ENCODE measurements around the gene ITGB8.

The ITGB8 gene

DNA sequence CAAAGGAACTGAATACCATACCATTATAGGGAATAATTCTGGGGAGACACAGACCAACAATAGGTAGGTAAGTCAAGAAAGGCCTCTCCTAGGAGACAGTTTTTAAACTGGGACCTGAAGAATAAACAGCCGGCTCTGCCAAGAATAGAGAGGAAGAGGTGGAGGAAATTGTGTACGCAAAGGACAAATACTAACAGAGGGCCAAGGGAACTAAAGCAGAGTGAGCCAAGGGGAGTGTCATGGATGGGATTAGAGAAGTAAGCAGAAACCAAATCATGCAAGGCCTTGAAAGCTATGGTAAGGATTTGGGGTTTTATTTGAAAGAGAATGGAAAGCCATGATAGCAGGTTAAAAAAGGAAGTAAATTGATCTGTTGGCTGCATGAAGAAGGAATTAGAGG, 18.1 kb upstream of the ITGB8 start:
- Histone ChIP-seq H3K4me2 (no peak overlapping the region; the same call in 1 of the 2 replicates), H3K79me2 (ENCODE audit: insufficient read depth, low read depth) (no peaks in the 10 kb centered on the region), H3K4me3 (IDR thresholded peaks at IDR 0.05; ENCODE audit: insufficient read depth, low read depth, low read length) (no peak overlapping the region), H3K9ac (no peak overlapping the region), H3K4me1 (ENCODE audit: low read depth, poor library complexity, severe bottlenecking) (peaks cover 65% of the 10 kb centered on the region), H4K20me1 (ENCODE audit: insufficient read depth) (no peaks in the 10 kb centered on the region), H3K36me3 (ENCODE audit: insufficient read depth) (no peaks in the 10 kb centered on the region), H3K27ac (no peak overlapping the region), H3K27me3 (ENCODE audit: insufficient read depth, low read depth) (no peaks in the 10 kb centered on the region), H2AFZ (ENCODE audit: low read depth) (no peak overlapping the region)
- TF ChIP-seq, protein P1, sequence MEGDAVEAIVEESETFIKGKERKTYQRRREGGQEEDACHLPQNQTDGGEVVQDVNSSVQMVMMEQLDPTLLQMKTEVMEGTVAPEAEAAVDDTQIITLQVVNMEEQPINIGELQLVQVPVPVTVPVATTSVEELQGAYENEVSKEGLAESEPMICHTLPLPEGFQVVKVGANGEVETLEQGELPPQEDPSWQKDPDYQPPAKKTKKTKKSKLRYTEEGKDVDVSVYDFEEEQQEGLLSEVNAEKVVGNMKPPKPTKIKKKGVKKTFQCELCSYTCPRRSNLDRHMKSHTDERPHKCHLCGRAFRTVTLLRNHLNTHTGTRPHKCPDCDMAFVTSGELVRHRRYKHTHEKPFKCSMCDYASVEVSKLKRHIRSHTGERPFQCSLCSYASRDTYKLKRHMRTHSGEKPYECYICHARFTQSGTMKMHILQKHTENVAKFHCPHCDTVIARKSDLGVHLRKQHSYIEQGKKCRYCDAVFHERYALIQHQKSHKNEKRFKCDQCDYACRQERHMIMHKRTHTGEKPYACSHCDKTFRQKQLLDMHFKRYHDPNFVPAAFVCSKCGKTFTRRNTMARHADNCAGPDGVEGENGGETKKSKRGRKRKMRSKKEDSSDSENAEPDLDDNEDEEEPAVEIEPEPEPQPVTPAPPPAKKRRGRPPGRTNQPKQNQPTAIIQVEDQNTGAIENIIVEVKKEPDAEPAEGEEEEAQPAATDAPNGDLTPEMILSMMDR (conservative IDR thresholded peaks at IDR 0.05; ENCODE audit: low read depth, low read length): no peak

DNA sequence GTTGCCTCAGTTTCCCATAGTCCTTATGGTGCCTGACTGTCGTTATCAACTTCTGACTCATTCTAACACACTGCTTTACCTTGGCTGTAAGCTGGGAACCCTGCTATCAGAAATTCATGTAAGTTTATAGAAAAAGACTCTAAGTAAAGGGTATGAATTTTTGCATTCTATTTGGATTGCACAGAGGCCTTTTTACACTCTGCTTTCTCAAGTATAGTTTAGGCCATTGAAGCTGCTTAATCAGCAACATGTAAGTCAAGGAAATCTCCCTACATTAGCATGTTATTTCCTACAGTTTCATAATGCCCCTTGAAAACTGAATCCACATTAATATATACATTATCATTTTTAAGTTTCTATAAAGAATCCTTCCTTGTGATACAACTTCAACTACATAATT, 17.1 kb upstream of the ITGB8 start:
- H3K4me2 ChIP-seq: peak overlapping the region; percentile 12
- H4K20me1 ChIP-seq (ENCODE audit: insufficient read depth): no peaks in the 10 kb centered on the region
- no peaks in the 10 kb centered on the region for H3K79me2 ChIP-seq (ENCODE audit: insufficient read depth, low read depth)
- H3K4me3 ChIP-seq (IDR thresholded peaks at IDR 0.05; ENCODE audit: insufficient read depth, low read depth, low read length): no peak overlapping the region
- no peaks in the 10 kb centered on the region for H3K36me3 ChIP-seq (ENCODE audit: insufficient read depth)
- H3K9ac ChIP-seq: no peak overlapping the region
- peaks cover 57% of the 10 kb centered on the region for H3K4me1 ChIP-seq (ENCODE audit: low read depth, poor library complexity, severe bottlenecking)
- TF ChIP-seq, protein P1 (conservative IDR thresholded peaks at IDR 0.05; ENCODE audit: low read depth, low read length): no peak
- no peaks in the 10 kb centered on the region for H3K27me3 ChIP-seq (ENCODE audit: insufficient read depth, low read depth)
- no peak overlapping the region for H3K27ac ChIP-seq
- H2AFZ ChIP-seq (ENCODE audit: low read depth): no peak overlapping the region

DNA sequence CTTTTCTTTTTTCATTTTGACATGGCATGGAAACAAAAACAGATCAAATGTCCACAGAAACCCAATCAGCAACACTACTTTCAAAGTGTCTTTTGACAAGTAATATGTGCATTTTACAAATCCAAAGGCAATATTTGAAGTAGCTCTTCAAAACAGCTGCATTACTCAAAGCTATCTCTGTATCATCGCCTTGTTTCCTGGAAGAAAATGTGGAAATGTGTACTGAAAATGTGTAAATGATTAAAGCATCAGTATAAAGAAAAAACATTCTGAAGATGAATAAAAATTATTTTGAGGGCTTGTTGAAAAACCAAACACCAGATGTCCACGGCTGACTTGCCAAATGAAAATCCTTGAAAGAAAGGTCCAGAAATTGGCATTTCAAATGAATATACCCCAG, 16.5 kb upstream of the ITGB8 start:
- Histone ChIP-seq H4K20me1 (ENCODE audit: insufficient read depth) (no peaks in the 10 kb centered on the region), H3K4me3 (IDR thresholded peaks at IDR 0.05; ENCODE audit: insufficient read depth, low read depth, low read length) (no peak overlapping the region), H3K4me2 (peak overlapping the region; percentile 12; the same call in 1 of the 2 replicates), H3K79me2 (ENCODE audit: insufficient read depth, low read depth) (no peaks in the 10 kb centered on the region), H3K36me3 (ENCODE audit: insufficient read depth) (no peaks in the 10 kb centered on the region), H2AFZ (ENCODE audit: low read depth) (peak overlapping the region; percentile 6; the same call in 1 of the 2 replicates), H3K27me3 (ENCODE audit: insufficient read depth, low read depth) (no peaks in the 10 kb centered on the region), H3K27ac (no peak overlapping the region), H3K9ac (no peak overlapping the region), H3K4me1 (ENCODE audit: low read depth, poor library complexity, severe bottlenecking) (peaks cover 57% of the 10 kb centered on the region)
- TF ChIP-seq, protein P1 (conservative IDR thresholded peaks at IDR 0.05; ENCODE audit: low read depth, low read length): no peak

DNA sequence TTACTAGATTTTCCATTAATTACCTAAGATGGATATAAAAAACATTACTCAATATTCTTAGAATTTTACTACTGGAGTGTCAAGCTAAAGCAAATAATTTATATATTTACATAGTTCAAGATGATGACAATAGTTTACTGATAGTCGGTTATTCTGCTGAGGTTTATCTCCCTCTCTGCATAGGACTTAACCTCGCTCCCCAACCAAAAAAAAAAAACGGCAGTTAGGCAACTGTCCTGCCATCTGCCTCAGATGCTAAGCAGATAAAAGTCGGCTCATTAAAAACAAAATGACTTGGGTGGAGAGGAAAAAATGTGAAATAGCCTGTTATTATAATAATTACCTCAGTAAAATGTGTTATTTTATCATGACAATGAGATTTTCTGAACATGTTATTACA, 14.0 kb upstream of the ITGB8 start:
- Histone ChIP-seq H3K9ac (no peak overlapping the region), H3K4me2 (no peak overlapping the region), H3K27ac (no peak overlapping the region), H3K27me3 (ENCODE audit: insufficient read depth, low read depth) (no peaks in the 10 kb centered on the region), H3K79me2 (ENCODE audit: insufficient read depth, low read depth) (no peaks in the 10 kb centered on the region), H3K36me3 (ENCODE audit: insufficient read depth) (no peaks in the 10 kb centered on the region), H3K4me3 (IDR thresholded peaks at IDR 0.05; ENCODE audit: insufficient read depth, low read depth, low read length) (no peak overlapping the region), H3K4me1 (ENCODE audit: low read depth, poor library complexity, severe bottlenecking) (peaks cover 37% of the 10 kb centered on the region), H4K20me1 (ENCODE audit: insufficient read depth) (no peaks in the 10 kb centered on the region), H2AFZ (ENCODE audit: low read depth) (no peak overlapping the region)
- TF ChIP-seq, protein P1 (conservative IDR thresholded peaks at IDR 0.05; ENCODE audit: low read depth, low read length): no peak

Measured in KMS-11 (cell line).